SK-N-MC (cell line): ENCODE data around the gene MAEL.

Source experiments
- DNase-seq: peaks from one replicate; pipeline ENCODE4 v3.0.0-alpha.2; 2011; ENCODE audit warnings: low read depth, low spot score
- H3K27ac ChIP-seq: fragments of 200-600 bp; sonication (generic); 2 replicates; pipeline ENCODE4 v1.5.1; 2016; ENCODE audit warnings: mixed run types
- H3K36me3 ChIP-seq: fragments of 200-600 bp; sonication (generic); 2 replicates; pipeline ENCODE4 v1.6.1; 2017; ENCODE audit warnings: antibody characterized with exemption, low read length, mixed read lengths; ENCODE audit not compliant: insufficient read depth
- H3K4me3 ChIP-seq: fragments of 200-600 bp; sonication (generic); 2 replicates; pipeline ENCODE4 v1.5.1; 2016
- H3K9ac ChIP-seq: fragments of 200-600 bp; sonication (generic); 2 replicates; pipeline ENCODE4 v1.8.0; 2017; ENCODE audit warnings: mixed run types, mixed read lengths; ENCODE audit not compliant: insufficient read length
- H3K9me3 ChIP-seq: fragments of 200-600 bp; sonication (generic); 2 replicates; pipeline ENCODE4 v1.6.1; 2017; ENCODE audit warnings: low read depth, mild to moderate bottlenecking, antibody characterized with exemption, low read length, moderate library complexity, mixed read lengths
- EZH2 ChIP-seq: fragments of 200-600 bp; sonication (generic); IDR thresholded peaks from one replicate; pipeline ENCODE4 v1.6.1; 2017; ENCODE audit warnings: antibody characterized with exemption
- FOXP2 ChIP-seq: optimal IDR thresholded peaks from 2 replicates; pipeline ENCODE3; 2011; ENCODE audit warnings: mild to moderate bottlenecking, moderate library complexity; ENCODE audit not compliant: insufficient read depth; ENCODE audit errors: extremely low read length, control extremely low read depth
- POLR2AphosphoS5 ChIP-seq: IDR thresholded peaks from 2 replicates; pipeline ENCODE4 v1.6.1; 2012; ENCODE audit warnings: mild to moderate bottlenecking, low read depth, low read length, borderline replicate concordance

The MAEL gene

DNA sequence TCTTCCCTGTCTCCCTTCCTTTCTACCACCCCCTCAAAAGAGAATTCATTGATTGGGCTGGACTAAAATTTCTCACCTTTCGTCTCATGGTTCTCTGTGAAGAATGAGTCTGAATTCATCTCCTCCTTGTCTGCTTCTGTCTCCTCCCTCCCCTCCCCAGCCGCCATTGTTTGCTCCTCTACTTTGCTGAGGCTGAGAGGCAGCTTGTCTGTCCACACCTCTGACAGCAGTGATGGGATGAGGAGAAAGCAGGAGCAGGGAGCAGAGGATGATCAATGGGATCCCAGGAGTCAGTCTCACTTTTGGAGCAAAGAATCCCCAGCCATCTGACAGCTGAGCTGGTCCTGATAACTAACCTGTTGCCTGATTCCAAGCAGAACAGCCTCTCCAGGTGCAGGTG, 16.3 kb upstream of the MAEL start:
- H3K27ac ChIP-seq, result no peak overlapping the region
- TF ChIP-seq FOXP2 (no peak), EZH2 (no peak), POLR2AphosphoS5 (no peak)

DNA sequence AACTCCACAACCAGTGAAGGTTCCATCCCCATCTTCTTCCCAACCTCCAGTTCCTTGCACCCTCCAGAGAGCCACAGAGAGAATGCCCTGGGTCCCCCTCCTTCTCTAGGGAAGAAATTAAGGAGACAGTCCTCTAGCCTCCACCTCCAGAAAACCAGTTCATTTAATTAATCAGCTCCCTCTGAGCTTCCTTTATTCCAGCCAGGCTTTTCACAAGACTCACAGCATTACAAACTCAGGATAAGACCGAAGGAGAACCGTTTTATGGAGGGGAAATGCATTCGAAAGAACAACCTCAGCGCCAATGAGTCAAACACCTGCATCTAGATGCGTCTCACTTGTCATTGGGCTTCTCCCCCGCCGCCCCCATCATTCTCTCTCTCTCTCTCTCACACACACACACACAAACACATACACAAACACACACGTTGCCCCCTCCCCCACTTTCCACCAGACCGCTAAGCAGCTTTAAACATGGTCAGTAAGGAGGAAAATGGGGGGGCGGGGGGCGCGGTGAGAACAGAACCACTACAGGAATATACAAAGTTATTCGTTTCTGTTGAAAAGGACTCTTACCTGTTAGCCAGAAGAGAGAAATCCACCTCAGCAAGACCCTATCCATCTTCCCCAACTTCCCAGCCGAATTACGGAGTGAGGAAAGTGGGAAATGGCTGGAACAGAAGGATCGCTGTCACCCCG, 14.3 kb upstream of the MAEL start:
- TF ChIP-seq EZH2, result no peak
- no peak for TF ChIP-seq POLR2AphosphoS5
- TF ChIP-seq FOXP2, result no peak
- H3K9me3 ChIP-seq, result no peaks in the 10 kb centered on the region
- no peak overlapping the region for H3K27ac ChIP-seq
- H3K36me3 ChIP-seq, result no peaks in the 10 kb centered on the region
- DNase-seq, result no peak
- peak overlapping the region; percentile 60 for H3K4me3 ChIP-seq
- H3K9ac ChIP-seq, result no peak overlapping the region

More for the DNA sequence above, 16.3 kb upstream of the MAEL start:
- H3K9me3 ChIP-seq, result no peaks in the 10 kb centered on the region
- DNase-seq, result no peak
- no peak overlapping the region for H3K4me3 ChIP-seq
- H3K9ac ChIP-seq, result no peak overlapping the region
- H3K36me3 ChIP-seq, result no peaks in the 10 kb centered on the region

DNA sequence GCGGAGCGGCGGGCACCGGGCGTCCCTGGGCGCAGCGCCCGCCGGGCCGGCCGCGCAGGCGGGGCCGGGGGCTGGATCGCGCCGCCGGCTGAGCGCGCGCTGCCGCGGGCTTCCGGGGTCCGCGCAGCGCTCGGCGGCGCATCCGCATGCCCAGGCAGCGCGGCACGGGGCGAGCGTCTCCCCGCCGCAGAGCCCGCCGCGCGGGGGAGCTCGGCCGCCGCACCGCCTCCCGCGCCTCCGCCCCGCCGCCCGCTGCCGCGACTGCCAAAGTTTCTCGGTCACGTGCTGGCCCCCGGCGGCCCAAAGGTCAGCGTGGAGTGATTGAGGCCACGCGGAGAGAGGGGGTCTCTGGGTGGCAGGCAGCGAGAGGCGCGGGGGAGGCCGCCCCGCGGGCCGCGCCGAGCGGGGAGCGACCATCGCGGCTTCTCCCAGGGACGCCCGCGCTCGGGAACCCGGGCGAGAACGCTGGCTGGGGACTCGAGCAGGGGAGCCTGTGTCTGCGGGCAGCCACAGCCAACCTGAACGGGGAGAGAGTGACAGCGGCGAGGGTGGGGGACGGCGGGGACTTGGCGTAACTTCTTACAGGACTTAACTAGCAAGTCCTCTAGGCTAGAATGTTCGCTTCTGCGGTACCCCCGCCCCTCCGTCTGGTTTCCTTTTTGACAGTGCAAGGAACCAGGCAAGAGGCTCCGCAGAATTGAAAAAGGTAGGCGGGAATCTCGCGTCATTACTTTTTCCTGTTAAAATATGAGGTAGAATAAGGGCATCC, 13.5 kb upstream of the MAEL start, which contains the start of gene ILDR2:
ILDR2 (minus strand) TSS at position 180 of the 769 bp plus-strand sequence. CDS start 272 bp downstream, outside the sequence.
- Histone ChIP-seq H3K36me3 (no peaks in the 10 kb centered on the region), H3K9ac (no peak within 1 kb of the TSS), H3K27ac (no peak within 1 kb of the TSS), H3K9me3 (no peaks in the 10 kb centered on the region), H3K4me3 (peak within 1 kb of the TSS; percentile 77)
- TF ChIP-seq EZH2 (peak; percentile 86), FOXP2 (no peak)
- no peak for DNase-seq

DNA sequence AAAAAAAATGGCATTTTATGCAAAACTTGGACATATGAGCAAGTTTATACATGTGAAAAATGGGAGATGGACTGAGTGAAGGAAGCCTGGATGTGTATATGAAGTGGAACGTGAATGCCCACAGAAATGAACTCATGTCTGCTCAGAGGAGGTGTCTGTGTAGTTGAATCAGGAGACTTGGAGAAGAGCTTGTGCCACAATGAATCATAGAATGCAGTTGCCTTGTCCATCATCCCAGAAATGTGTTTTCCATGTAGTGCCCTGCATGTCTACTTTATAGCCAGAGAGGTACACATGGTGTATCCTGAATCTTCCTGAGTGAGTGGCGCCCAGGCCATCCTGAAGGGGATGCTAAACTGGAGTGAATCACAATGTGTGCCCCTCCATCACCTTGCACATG, 11.1 kb upstream of the MAEL start:
- TF ChIP-seq POLR2AphosphoS5 (no peak), EZH2 (no peak)

DNA sequence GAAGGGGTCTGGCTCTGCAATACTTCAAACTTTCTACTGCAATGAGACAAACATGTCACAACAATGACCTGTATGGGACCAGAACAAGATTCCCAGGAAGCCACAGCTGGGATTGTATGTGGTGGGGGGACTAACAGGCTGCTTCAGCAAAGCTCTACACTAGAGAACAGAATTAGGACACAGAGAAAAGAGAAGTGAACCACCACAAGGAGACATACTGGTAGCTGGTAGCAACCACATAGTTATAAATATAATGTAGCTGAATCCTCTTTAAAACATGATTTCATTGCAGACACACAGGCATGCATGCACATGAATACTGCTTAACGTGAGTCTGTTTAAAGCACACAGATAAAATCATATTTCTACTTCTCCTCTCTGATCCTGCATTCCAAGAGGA, 10.3 kb upstream of the MAEL start:
- TF ChIP-seq POLR2AphosphoS5, result no peak
- TF ChIP-seq FOXP2, result no peak
- TF ChIP-seq EZH2, result no peak
- H3K27ac ChIP-seq, result no peak overlapping the region
- H3K36me3 ChIP-seq, result no peaks in the 10 kb centered on the region
- no peak for DNase-seq
- H3K9ac ChIP-seq, result no peak overlapping the region
- no peaks in the 10 kb centered on the region for H3K9me3 ChIP-seq
- no peak overlapping the region for H3K4me3 ChIP-seq

More for the DNA sequence above, 11.1 kb upstream of the MAEL start:
- no peak overlapping the region for H3K9ac ChIP-seq
- H3K4me3 ChIP-seq, result no peak overlapping the region
- H3K27ac ChIP-seq, result no peak overlapping the region
- no peaks in the 10 kb centered on the region for H3K9me3 ChIP-seq
- no peak for DNase-seq
- no peaks in the 10 kb centered on the region for H3K36me3 ChIP-seq

DNA sequence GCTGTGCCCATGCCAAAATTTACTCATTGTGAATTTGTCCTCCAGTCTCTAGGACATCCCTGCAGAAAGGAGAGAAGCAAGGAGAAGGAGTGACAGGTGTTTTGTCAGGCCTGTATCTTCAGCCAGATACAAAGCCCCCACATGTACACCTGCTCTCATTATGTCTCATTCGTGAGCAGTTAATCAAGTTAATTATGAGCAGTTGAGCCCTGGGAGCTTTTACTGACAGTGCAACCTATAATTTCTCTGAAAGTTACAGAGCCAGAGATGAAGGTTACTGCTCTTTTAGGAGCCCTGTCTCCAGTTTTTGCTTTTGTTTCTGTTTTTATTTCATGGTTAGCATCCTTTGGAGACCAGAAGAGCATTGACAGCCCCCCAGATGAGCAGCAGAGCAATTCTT, 8.7 kb upstream of the MAEL start:
- no peak overlapping the region for H3K4me3 ChIP-seq
- DNase-seq, result no peak
- no peak overlapping the region for H3K9ac ChIP-seq
- H3K27ac ChIP-seq, result no peak overlapping the region
- TF ChIP-seq EZH2 (no peak), FOXP2 (no peak), POLR2AphosphoS5 (no peak)
- no peaks in the 10 kb centered on the region for H3K36me3 ChIP-seq
- H3K9me3 ChIP-seq, result no peaks in the 10 kb centered on the region

DNA sequence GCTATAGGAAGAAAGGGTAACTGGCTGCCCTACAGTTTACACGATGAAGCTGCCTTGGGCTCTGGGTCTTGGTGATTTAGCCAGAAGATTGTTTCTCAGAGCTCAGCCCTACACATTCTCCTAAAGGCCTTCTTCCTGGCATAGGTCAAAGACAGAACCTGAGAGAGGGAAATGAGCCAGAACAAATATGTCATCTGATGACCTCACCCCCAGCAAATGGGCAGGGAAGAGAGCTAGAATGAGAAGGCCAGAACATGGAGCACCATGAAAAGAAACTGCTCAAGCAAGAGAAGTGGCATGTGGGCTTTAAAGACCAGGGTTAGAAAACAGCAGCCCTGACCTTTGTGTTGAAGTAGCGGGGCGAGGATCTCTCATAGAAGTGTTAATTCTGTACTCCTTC, 8.3 kb upstream of the MAEL start:
- no peak for DNase-seq
- no peak for TF ChIP-seq EZH2
- TF ChIP-seq POLR2AphosphoS5, result no peak
- TF ChIP-seq FOXP2, result no peak
- no peak overlapping the region for H3K4me3 ChIP-seq
- no peaks in the 10 kb centered on the region for H3K36me3 ChIP-seq
- no peak overlapping the region for H3K27ac ChIP-seq
- H3K9me3 ChIP-seq, result no peaks in the 10 kb centered on the region
- no peak overlapping the region for H3K9ac ChIP-seq

DNA sequence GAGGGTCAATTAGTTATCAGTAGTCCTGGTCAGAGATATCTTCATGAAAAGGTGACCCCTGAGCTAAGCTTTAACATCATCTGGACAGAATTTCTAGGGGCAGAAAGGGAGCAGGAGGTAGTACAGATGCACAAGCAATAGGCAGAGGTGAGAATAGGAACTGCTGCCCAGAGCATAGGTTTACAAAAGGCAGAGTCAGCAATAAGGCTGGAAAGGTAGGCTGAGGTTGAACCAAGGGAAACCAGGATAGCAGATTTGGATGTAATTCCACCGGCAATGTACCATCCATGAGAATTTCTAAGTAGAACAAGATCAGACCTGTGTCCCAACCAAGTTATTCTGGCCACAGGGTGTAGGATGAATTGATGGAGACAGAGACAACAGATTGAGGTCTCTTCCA, 7.5 kb upstream of the MAEL start:
- Histone ChIP-seq H3K27ac (no peak overlapping the region), H3K4me3 (no peak overlapping the region), H3K9ac (no peak overlapping the region), H3K9me3 (no peaks in the 10 kb centered on the region), H3K36me3 (no peaks in the 10 kb centered on the region)
- DNase-seq, result no peak
- TF ChIP-seq POLR2AphosphoS5, result no peak
- TF ChIP-seq FOXP2, result no peak
- TF ChIP-seq EZH2, result no peak

DNA sequence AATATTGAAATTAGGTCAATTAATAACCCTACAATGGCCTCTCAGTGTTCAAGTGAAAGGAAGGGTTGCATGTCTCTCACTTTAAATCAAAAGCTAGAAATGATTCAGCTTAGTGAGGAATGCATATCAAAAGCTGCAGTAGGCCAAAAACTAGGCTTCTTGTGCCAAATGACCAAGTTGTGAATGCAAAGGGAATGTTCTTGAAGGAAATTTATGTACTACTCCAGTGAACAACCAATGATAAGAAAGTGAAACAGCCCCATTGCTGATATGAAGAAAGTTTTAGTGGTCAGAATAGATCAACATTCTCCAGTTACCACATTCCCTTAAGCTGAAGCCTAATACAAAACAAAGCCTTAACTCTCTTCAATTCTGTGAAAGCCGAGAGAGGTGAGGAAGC, 10.0 kb downstream of the MAEL start:
- no peak for TF ChIP-seq FOXP2
- TF ChIP-seq POLR2AphosphoS5, result no peak
- no peak for TF ChIP-seq EZH2
- Histone ChIP-seq H3K4me3 (no peak overlapping the region), H3K36me3 (no peaks in the 10 kb centered on the region), H3K9me3 (no peaks in the 10 kb centered on the region), H3K9ac (no peak overlapping the region), H3K27ac (no peak overlapping the region)
- no peak for DNase-seq
